COR-L47 (cell line): ENCODE data around the gene NT5E.

Experiments used
- DNase-seq: peaks from one replicate; lab custom pipeline; 2025; lab: John Stamatoyannopoulos, UW

NT5E gene

DNA sequence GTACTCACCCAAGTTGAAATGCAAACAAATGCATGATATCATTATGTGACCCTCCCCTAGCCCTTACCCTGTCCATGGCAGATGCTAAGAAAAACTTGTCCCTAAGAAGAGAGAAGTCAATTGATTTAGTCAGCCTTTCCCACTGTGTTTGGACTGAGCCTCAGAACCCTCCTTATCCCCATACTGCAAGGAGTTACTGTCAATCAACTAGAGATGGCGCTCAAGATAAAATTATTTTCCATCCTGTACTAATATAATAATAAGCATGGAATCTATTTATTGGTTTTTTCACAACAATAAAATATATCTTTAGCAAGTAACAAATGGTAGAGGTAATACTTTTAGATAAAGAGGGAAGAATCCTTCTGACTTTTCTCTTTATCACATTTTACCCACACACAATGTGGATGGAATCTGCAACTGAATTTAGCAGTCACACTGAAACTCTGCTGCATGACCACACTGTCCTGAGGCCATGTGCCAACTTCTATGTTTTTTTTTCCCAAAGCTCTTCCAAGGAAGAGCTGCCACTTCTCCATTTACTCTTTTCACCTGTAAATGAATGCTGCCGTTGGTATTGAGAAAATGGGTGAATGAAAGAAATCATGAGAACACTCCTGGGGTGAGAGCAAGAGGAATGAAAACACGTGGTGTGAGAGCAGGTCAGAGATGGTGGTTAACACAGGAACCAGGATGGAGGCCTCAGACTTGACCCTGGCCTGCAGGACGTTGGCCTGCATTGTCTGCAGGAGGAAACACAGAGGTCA, 10.5 kb downstream of the NT5E start:
- DNase-seq: no peak

DNA sequence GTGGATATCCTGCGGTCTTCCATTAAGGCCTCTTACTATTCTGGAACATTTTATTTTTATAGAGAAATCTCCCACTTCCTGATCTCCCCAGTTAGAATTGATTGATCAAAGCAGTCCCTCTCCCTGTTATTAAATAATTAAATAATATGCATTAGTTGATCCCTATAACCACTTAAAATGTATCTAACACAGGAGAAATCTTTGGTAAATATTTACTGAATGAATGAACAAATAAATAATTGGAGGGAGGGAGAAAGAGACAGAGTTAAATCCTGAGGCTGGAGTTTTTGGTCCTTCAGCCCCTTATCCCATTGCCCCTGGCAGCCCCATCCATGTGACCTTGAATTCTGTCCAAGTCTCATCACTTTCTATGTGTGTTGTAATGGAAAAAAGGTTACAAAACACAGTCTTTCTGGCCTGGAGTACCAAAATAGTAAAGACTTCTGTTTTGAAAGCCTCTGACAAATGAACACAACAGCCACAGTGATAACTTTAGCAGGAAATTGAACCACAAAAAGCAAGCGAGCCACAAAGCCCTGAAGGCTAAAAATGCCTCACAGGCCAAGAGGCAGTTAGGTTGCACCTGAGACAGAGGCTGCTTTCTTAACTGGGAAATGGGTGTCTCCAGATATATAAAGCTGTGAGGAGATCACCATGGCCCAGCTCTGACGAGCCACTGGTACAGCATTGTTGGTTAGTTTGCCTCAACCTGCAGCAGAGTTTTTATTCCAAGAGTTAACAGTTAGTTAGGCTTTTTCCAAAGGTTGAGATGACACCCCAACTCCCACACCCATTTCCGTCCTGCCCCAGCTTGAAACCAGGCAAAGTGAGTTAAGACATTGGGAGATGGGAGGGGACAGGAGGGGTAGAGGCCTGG, 11.3 kb downstream of the NT5E start:
- DNase-seq: no peak

DNA sequence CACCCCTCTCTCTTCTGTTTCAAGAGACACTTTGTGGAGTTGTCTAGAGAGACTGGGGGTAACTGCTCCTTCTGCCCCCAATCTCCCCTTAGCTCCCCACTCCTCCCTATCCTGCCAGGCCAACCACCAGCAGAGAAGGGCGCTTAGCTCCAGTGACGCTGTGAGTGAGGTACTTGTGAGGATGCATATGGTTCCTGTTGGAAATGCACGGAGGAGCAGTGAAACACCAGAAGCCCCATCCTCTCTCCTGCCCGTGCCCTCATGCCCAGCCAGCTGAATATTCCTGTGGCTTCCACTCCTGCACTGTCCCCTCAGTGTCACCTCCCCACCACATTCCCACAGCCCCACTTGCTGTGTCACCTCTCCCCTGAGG, 11.9 kb downstream of the NT5E start:
- no peak for DNase-seq

DNA sequence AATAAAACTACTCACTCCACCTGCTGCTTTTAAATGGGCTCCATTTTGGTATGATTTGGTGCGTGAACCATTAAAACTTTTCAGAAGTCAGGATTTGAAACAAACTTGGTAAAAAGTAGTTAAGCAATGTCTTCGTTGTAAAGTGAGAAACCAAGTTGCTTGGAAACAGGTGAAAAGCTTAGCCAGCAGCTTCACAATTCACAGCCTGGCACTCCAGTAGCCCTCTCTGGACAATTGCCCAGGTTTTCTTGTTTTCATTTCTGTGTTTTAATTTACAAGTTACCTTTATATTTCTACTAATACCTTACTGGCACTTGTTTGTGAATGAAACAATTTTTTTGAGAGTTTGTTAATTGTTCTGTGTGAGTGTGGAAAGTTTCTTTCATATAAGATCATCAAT, 12.8 kb downstream of the NT5E start:
- no peak for DNase-seq

DNA sequence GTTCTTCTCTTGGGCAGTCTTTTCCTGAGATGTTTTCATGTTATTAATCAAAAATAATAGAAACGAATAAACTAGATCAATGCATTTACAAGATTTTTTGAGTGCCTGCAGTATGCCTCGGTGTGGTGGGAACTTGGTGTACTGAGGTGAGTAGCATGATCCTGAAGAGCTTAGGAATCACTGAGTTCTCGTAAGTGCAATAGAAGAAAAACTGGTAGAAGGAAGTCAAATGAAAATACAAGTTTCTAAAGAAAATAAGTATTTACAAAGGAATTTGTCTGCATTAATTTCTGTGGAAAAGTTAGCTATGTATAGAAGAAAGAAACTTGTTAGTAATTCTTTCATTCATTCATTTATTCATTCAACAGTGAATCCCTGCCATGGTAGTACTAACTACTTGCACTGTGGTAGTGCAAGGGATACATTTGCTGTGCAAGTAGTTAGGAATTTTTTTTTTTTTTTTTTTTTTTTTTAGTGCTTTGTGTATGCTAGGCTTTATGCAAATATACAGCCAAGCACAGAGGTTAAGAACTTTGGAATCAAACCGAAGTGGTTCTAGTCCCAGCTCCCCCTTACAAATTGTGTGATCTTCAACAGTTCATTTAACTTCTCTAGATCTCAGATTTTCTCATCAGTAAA, 13.9 kb downstream of the NT5E start:
- DNase-seq: no peak

DNA sequence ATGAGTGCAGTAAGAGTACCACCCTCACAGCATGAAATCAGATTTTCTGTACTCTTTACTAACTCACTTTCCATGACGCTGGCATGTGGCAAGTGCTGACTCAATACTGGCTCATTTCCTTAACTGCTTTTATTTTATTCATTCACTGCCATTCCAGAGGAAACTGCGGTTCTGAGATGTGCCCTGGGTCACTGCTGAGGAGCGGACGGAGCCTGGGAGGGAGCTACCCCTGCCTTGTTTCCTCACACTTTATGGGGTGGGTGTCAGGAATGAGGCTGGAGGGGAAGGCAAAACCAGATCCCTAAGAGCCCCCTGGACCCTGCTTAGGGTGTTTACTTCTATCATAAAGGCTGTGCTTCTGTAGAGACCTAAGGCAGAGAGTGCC, 14.4 kb downstream of the NT5E start:
- DNase-seq: no peak

DNA sequence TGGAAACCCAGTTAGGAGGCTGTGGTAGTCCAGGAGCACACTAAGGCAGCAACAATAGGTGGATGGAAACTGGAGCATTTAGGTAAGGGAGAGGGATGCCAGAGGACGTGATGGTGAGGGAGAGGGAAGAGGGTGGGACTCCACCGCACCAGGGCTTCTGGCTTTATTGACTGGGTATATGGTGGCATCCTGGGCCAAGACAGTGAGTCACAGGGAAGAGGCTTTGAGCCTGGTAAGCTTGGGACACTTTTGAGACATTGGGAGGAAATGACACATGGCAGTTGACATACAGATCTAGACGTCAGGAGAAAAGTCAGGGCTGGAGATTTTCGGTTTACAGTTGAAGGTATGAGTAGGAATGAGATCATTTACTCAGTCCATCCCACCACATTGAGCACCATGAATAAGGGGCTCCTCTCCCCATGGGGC, 14.9 kb downstream of the NT5E start:
- no peak for DNase-seq

DNA sequence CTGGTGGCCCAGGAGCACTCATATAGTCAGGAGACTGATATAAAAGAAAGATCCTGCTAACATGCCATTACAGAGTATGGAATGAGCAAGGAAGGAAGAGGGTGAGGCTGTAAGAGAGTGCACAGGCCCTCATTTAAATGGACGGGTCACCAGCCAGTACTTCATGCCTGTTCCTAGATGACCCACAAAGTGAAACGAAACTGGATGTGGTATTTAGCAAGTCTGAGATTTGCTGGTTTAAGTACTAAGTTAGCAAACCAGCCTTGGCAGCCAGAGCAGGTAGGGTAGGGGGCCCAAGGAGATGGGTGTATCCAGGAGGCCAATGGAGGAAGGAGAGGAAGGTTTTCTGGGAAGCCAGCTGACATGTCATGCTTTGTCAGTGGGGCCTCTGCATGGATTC, 15.9 kb downstream of the NT5E start:
- DNase-seq: no peak

DNA sequence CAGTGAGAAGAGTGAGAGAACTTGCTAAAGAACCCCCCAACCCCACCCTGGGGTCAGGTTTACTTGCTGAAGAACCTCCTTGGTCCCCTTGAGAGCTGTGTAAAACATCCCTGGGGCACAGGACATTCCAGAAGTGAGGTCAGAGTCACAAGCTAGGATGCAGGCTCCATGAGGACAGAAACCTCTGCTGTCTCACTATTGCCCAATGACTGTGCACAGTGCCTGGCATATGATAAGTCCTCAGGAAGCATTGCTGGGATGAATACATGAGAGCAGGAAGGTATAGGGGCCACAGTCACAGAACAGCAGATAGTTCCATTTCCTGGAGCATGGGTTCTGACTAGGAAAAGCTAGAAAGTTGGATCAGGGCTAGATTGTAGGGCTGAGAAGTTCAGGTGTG, 18.4 kb downstream of the NT5E start:
- no peak for DNase-seq

DNA sequence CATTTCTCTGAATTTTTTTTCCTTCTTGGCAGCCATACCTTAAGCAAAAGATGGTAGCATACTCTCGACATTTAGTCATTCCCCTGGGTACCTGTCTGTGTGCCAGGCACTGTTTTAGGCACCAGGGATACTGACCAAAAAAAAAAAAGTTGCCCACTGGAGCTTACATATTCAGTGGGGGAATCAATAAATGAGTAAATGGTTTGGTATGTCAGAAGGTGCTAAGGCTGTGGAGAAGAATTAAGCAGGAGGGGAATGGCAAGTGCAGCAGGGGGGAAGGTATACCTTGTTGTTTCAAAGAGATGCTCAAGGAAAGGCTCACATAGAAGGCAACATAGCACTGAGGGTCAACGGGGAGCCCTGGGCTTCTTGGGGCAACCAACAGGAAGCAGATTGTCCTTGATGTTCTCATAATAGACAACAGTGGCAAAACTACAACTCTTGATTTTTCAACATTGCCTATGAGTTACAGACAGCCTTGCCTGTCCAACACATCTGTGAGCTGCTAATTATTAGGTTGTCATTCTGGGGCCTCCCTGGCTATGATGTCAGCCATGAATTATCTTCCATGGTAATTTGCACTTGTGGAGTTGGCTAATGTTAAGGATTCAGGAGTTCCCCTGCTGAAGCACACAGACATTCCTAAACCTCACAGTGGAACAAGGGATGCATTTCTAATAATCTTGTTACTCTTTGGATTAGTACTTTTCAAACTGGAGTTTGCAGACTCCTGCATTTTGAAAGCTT, 19.6 kb downstream of the NT5E start:
- no peak for DNase-seq

DNA sequence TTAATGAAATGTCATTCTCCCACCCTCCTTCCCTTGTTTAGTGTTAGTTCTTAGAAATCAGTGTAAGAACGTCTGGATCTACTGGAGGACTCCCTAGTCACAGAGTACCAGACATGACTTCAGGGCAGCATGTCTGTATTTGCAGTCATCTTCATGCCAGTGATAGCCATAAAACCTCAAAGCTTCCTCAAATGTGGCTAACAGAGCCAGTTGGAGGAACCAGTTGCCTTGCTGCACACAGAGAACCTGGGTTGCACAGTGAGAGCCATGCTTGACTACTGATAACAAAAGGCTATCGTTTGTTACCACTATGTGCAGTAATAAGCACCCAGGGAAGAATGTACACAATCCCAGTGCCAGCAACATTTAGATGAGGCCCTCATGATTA, 20.1 kb downstream of the NT5E start:
- DNase-seq: no peak

DNA sequence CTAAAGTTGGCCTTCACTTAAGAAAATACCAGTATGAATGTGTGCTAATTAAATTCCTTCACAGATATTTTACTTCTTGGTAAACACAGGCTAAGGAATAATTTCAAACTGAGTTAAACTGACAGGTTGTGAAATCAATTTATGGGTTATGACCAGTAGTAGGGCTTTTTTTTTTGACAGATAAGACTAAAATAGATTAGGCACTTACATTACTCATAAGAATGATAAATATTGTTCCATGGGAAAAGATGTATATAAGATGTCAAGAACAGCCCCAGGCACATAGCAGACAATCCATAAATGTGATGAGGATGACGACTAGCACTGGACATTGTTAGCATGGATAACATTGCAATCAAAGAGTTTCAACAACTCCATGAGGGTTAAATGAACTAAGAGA, 22.9 kb downstream of the NT5E start:
- DNase-seq: no peak

DNA sequence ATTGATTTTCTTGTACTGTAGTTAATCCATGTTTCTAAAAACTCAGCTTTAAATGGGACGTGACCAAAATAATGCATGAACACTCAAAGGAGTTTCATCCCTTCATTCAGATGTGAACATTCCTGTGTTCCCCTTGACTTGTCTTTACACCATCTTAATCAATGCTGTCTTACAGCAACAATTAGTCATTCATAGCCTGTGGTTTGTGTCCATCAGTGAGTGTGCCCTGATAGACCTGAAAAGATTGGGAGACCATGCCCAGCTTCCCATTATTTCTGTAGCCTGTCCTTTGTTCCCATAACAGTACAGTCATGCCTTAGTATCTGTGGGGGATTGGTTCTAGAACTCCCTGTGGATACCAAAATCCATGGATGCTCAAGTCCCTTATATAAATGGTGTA, 23.9 kb downstream of the NT5E start:
- DNase-seq: no peak

DNA sequence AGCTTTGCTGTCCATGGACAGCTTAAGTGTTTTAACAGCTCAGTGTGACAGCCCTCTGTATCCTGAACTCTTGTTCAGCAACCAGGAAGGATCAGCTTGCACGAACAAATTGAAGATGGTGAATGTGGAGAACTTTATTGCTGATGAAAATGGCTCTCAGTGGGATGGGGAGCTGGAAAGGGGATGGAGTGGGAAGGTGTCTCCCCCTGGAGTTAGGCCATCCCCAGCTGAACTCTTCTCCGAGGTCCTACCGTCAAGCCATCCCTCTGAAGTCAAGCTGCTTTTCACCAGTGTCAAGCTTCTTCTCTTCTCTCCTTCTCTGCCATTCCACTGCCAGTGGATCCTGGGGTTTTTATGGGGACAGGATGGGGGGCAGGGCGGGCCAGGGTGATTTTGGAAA, 26.6 kb downstream of the NT5E start:
- no peak for DNase-seq

DNA sequence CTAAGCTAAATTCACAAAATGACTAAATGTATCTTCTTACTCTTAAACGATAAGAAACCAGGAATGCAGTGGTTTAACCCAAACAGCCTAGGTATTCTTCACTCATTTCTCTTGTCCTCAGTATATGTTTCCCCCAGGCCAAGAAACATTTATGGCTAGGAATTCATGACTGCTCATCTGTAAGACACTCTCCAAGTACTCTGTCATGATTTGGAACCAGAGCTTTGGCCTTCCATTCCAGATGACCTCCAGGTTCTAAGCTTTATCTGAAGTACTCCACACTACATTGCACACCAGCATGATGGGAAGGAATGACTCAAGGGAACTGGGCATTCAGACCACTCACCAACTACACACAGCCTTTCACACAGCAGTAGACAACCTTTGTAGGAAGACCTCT, 29.3 kb downstream of the NT5E start:
- no peak for DNase-seq

DNA sequence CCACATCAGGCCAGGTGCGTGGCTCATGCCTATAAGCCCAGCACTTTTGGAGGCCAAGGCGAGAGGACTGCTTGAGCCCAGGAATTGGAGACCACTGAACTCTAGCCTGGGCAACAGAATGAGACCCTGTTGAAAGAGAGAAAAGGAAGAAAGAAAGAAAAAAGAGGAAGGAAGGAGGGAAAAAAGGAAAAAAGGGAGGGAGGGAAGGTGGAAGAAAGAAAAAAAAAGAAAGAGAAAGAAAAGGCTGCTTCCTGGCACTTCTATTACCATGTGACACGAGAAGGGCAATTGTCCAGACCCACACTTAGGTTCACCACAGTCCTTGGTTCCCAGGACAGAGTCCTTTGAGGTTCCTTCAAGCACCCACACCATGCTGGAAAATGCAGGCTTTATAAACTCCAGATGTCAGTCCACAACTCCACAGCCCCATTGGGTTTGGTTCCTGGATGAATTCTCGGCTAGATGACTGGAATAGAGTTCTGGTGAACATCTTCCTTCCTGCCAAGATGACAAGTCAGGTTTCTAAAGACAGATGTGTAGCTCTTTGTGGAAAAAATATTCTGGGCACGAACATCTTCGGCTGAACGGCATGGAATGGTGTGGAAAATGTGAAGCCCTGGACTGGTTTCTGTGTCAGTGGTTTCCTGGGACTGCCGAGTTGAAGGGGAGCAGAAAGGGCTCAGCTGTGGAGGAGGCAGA, 32.5 kb downstream of the NT5E start:
- no peak for DNase-seq

DNA sequence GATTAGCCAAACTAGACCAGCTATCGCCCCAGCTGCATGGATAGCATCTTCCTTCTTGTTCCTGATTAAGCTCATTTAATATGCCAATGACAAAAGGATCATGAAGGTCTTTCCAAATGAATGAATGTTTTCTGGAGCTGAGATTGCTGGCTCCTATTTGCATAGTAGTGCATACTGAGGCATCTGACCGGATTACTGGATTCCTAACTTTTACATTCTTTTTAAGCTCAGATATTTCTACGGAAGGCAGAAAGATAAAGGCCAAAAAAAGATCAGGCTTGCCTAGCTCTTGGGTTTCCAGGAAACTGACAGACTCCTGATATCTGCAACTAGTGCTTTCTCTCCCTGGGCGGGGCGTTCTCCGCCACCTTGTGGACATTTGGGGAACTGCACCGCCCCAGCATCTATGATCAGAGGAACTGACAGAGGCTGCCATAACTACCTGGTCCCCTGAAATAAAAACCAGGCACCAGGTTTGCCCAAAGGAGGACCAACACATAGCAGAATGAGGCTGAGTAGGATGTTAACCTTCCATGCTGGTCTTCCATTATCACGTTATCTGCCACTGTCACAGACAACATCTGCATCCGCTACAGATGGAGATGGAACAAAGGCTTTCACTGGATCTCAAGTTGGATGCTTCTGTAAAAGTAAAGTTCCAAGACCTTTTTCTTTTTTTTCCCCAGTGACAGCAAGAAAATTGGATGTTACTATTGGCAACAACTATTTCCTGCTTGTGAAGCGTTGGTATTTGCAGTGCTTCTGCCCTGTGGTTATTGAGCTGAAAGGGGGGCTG, 33.2 kb downstream of the NT5E start:
- DNase-seq: peak; percentile 11

DNA sequence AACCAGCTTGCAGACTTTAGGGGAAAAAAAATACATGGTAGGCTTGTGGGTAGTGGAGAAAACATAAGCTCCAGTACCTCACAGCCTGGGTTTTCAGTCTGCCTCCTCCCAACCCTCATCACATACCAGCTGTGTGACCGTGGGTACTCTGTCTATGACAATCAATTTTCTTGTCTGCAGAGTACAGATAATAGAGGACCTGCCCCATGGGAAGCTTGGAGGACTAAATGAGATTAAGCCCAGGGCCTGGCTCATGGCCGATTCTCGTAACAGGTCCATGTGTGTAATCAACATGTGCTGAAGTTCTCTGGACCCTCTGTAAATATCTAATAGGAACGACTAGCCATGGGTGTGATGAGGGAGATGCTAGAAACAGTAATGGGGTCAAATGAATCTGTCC, 34.0 kb downstream of the NT5E start:
- DNase-seq: no peak

DNA sequence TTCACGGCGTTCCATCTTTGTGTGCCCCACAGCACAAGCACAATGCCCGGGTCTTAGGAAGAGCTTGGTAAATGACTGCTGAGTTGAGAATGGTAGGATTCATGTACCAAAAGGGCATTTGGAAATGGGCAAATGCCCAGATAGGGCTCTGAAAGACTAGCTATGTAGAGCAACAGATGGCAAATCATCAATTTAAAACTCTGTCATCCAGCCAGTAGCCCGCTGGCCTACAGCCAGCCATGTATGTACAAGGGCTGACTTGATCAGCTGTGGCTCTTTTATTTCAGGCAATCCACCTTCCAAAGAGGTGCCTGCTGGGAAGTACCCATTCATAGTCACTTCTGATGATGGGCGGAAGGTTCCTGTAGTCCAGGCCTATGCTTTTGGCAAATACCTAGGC, 35.1 kb downstream of the NT5E start:
- DNase-seq: no peak

DNA sequence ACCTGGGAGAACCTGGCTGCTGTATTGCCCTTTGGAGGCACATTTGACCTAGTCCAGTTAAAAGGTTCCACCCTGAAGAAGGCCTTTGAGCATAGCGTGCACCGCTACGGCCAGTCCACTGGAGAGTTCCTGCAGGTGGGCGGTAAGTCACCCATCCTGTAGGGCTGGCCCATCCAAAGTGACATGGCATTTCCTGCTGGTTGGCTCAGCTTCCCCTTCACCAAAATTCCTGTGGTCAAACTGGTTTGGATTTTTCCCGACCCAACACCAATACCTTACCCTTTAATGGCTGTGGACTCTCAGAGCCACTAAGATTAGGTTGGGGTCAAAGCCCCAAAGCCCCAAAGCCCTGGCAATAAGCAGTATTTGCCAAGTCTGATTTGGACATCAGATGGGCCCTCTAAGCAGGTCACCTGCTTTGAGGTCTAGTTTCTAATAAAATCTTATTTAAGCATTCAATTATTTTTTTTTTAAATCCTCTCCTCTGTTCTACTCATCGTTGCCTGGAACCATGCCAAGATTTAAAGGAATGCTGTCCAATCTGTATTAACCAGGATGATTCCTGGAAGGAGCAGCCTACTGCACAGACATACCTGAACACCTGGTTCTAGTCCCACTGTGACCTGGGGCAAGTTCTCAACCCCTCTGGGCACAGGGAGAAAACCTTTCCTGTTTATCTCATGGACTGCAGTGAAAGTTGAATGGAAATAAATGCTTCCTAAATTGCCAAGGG, 40.8 kb downstream of the NT5E start:
- no peak for DNase-seq
